Amniotic stem cell (primary cell): ENCODE results near the gene SYT2.

ENCODE experiments used
- DNase-seq: peaks from one replicate; lab custom pipeline; 2025; lab: John Stamatoyannopoulos, UW

SYT2 gene

GRCh38 chr1:202704601-202705000, 5.7 kb downstream of the SYT2 start:
- DNase-seq = no peak

GRCh38 chr1:202703191-202703590, 7.1 kb downstream of the SYT2 start:
- no peak for DNase-seq

GRCh38 chr1:202702088-202702487, 8.2 kb downstream of the SYT2 start:
- DNase-seq = no peak

GRCh38 chr1:202701200-202701599, 9.1 kb downstream of the SYT2 start:
- no peak for DNase-seq

- no peak for DNase-seq
Measured at GRCh38 chr1:202700061-202700460, 10.2 kb downstream of the SYT2 start.

GRCh38 chr1:202698276-202698675, 12.0 kb downstream of the SYT2 start:
- no peak for DNase-seq

- DNase-seq = no peak
Measured at GRCh38 chr1:202697038-202697437, 13.2 kb downstream of the SYT2 start.

GRCh38 chr1:202694314-202694713, 15.9 kb downstream of the SYT2 start:
- no peak for DNase-seq

GRCh38 chr1:202692959-202693555, 17.2 kb downstream of the SYT2 start:
- DNase-seq = peak; percentile 32

GRCh38 chr1:202691816-202692215, 18.4 kb downstream of the SYT2 start:
- no peak for DNase-seq

GRCh38 chr1:202689493-202690342, 20.5 kb downstream of the SYT2 start:
- DNase-seq = no peak

GRCh38 chr1:202689082-202689481, 21.2 kb downstream of the SYT2 start:
- DNase-seq = no peak

GRCh38 chr1:202688401-202688800, 21.9 kb downstream of the SYT2 start:
- DNase-seq = no peak

- no peak for DNase-seq
Measured at GRCh38 chr1:202687798-202688197, 22.5 kb downstream of the SYT2 start.

GRCh38 chr1:202687370-202687769, 22.9 kb downstream of the SYT2 start:
- DNase-seq = no peak

GRCh38 chr1:202685641-202686040, 24.6 kb downstream of the SYT2 start:
- no peak for DNase-seq

GRCh38 chr1:202684716-202685115, 25.5 kb downstream of the SYT2 start:
- DNase-seq = no peak

GRCh38 chr1:202683029-202683428, 27.2 kb downstream of the SYT2 start:
- no peak for DNase-seq

- DNase-seq = no peak
Measured at GRCh38 chr1:202682477-202682876, 27.8 kb downstream of the SYT2 start.

- DNase-seq = no peak
Measured at GRCh38 chr1:202681736-202682420, 28.4 kb downstream of the SYT2 start.

- DNase-seq = no peak
Measured at GRCh38 chr1:202680586-202681352, 29.5 kb downstream of the SYT2 start.
